ENCODE measurements around the gene ZIC3.
"Not testable (repeated sequence)": the region's sequence is repeated elsewhere in the genome, so short reads cannot be mapped to it uniquely, and the experiment has no call there.

ZIC3 gene

GRCh38 chrX:137565921-137566745 lies at the start of gene ZIC3:
ZIC3 (plus strand) TSS chrX:137566127; CDS start chrX:137566692, 565 bp downstream.
- peak in 50 of 51 donors; percentile 1 to 78 (median 54) for DNase-seq

GRCh38 chrX:137519459-137519858 lies 46.5 kb upstream of the ZIC3 start:
- no peak for DNase-seq

GRCh38 chrX:137545711-137546651 lies 19.9 kb upstream of the ZIC3 start:
- no peak for DNase-seq

- no peak for DNase-seq
These were observed 18.6 kb upstream of the ZIC3 start for GRCh38 chrX:137547291-137547690.

- DNase-seq: no peak
These were observed 17.7 kb upstream of the ZIC3 start for GRCh38 chrX:137548261-137548660.

GRCh38 chrX:137549073-137549472 lies 16.9 kb upstream of the ZIC3 start:
- no peak for DNase-seq

GRCh38 chrX:137549851-137550664 lies 15.9 kb upstream of the ZIC3 start:
- DNase-seq: no peak

- DNase-seq: peak in 2 of 51 donors; percentile 1 to 8
These were observed 15.2 kb upstream of the ZIC3 start for GRCh38 chrX:137550665-137551261.

- not testable (repeated sequence) for DNase-seq
These were observed 13.8 kb upstream of the ZIC3 start for GRCh38 chrX:137552098-137552497.

- DNase-seq: no peak
These were observed 3.8 kb upstream of the ZIC3 start for GRCh38 chrX:137562096-137562495.

- DNase-seq: no peak
These were observed 2.0 kb upstream of the ZIC3 start for GRCh38 chrX:137563681-137564651.

GRCh38 chrX:137565318-137565904 lies 516 bp upstream of the ZIC3 start:
- DNase-seq: peak in 2 of 51 donors; percentile 19 to 28

- DNase-seq: peak in 1 of 51 donors; percentile 1
These were observed 1.1 kb downstream of the ZIC3 start for GRCh38 chrX:137566746-137567679.

GRCh38 chrX:137567682-137568232 lies 1.8 kb downstream of the ZIC3 start:
- DNase-seq: peak in 1 of 51 donors; percentile 1

GRCh38 chrX:137568741-137569469 lies 3.0 kb downstream of the ZIC3 start:
- no peak for DNase-seq

- DNase-seq: no peak
These were observed 3.6 kb downstream of the ZIC3 start for GRCh38 chrX:137569470-137569891.
